Lung (tissue), 12 donors: ENCODE measurements around the gene CYGB. TPM values are rescaled to one million over a fixed set of nuclear protein-coding genes. Genes with fewer than 3 reads are reported as not detected.

ENCODE experiments used
- ATAC-seq: fragments of 200-7000 bp; cut with Tn5 transposase; one replicate; pipeline ENCODE4 v1.9.1; 2020; ENCODE audit warnings: moderate number of reproducible peaks; ENCODE audit not compliant: insufficient read depth, low FRiP score
- DNase-seq, 3 donors: peaks; one replicate each; pipeline ENCODE4 v3.0.0-alpha.2; 2013 to 2017
- H3K27ac ChIP-seq, 2 donors: one replicate each; pipeline ENCODE4 v1.5.1; 2013; ENCODE audit warnings: mild to moderate bottlenecking in 2 of 2, moderate library complexity in 2 of 2, control low read depth in 1 of 2, inconsistent platforms in 1 of 2, low read depth in 1 of 2, low read length in 1 of 2
- H3K27me3 ChIP-seq, 3 donors: one replicate each; pipeline ENCODE4 v1.5.1; 2013; ENCODE audit warnings: low read length in 2 of 3; ENCODE audit not compliant: control insufficient read depth in 3 of 3, insufficient read depth in 3 of 3
- H3K36me3 ChIP-seq, 4 donors: one replicate each; pipeline ENCODE4 v1.5.1; 2013; ENCODE audit warnings: low read length in 4 of 4, mild to moderate bottlenecking in 1 of 4, moderate library complexity in 1 of 4; ENCODE audit not compliant: control insufficient read depth in 4 of 4, insufficient read depth in 4 of 4
- H3K4me1 ChIP-seq, 5 donors: one replicate each; pipeline ENCODE4 v1.5.1; 2013; ENCODE audit warnings: low read length in 5 of 5, mild to moderate bottlenecking in 2 of 5, moderate library complexity in 1 of 5; ENCODE audit not compliant: control insufficient read depth in 5 of 5, insufficient read depth in 5 of 5
- H3K4me3 ChIP-seq: one replicate; pipeline ENCODE4 v1.5.1; 2013; ENCODE audit warnings: mild to moderate bottlenecking, control low read depth, moderate library complexity
- H3K9ac ChIP-seq, 2 donors: one replicate each; pipeline ENCODE4 v1.5.1; 2013; ENCODE audit warnings: low read length in 2 of 2, control low read depth in 1 of 2; ENCODE audit not compliant: insufficient read depth in 1 of 2
- H3K9me3 ChIP-seq, 4 donors: one replicate each; pipeline ENCODE4 v1.5.1; 2013; ENCODE audit warnings: low read length in 3 of 4, mild to moderate bottlenecking in 1 of 4, moderate library complexity in 1 of 4; ENCODE audit not compliant: control insufficient read depth in 4 of 4, insufficient read depth in 3 of 4
- CTCF ChIP-seq: IDR thresholded peaks from 2 replicates; pipeline ENCODE4 v1.5.1; 2012; ENCODE audit warnings: mild to moderate bottlenecking; ENCODE audit errors: control extremely low read depth, extremely low read depth
- WGBS, 2 donors: extraction: QIAGEN DNeasy Blood & Tissue Kit; methylation state at CpG; one replicate each; pipeline ENCODE4 v1.1.7; 2013; 5-methylcytosine and 5-hydroxymethylcytosine counted together
- polyA plus RNA-seq, 2 donors: library from polyadenylated mRNA; stranded (reverse); fragments of 200-250 nt; gene quantifications; one replicate each; pipeline ENCODE4 v1.2.1, GENCODE V29; 2013
- total RNA-seq, 2 donors: library from RNA; depleted of rRNA in 1 of 2; stranded (reverse); fragments of >200 nt in 1 of 2; gene quantifications; one replicate each; pipeline ENCODE4 v1.2.1, GENCODE V29; 2014 to 2021
- donor health status: control.
- donor health status: control.
- donor health status: Bipolar disorder and iron deficiency.
- donor health status: healthy.
- donor health status: DM: yes; HTN: yes; CAD: no.

Gene CYGB
- total and polyA plus RNA-seq, 4 donors = 15.9 to 30.4 (median 20.7) TPM

DNA sequence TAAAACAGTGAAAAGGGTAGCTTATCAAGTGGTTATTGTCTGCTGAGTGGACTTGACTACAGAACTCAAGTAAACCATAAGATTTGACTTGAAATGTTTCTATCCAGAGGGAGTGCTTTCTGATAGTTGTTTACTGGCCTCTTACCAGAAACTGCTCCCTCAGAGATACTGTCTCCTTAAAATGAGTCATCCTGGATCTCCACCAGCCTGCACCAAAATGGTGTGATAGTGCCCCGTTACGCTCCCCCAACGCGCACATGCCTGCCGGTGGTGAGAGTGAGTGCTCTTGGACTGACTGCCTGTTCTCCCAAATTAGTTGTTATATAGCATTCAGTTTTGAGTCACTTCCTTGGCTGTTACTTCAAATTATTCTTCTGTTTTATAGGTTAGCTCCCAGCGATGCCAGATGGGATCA is 25.2 kb upstream of the CYGB start:
- Histone ChIP-seq H3K9ac (peak overlapping the region in 1 of 2 donors; percentile 47), H3K9me3 (no peaks in the 10 kb centered on the region), H3K27me3 (no peaks in the 10 kb centered on the region), H3K4me1 (peaks cover 11 to 40% (median 20%) of the 10 kb centered on the region in 5 donors), H3K27ac (peak overlapping the region in 1 of 2 donors; percentile 26), H3K4me3 (no peak overlapping the region), H3K36me3 (peaks cover 0 to 27% (median 23%) of the 10 kb centered on the region in 4 donors)
- ATAC-seq (no peak), DNase-seq (peak in 2 of 3 donors; percentile 73 to 88)
- TF ChIP-seq CTCF = no peak
- 61 to 77% methylated on average over 6 of the region's 6 CpGs for WGBS, 2 donors

GRCh38 chr17:76561799-76562268 is 24.3 kb upstream of the CYGB start:
- Histone ChIP-seq H3K27ac (peak overlapping the region; percentile 30 to 88), H3K9ac (peak overlapping the region in 1 of 2 donors; percentile 16), H3K27me3 (no peaks in the 10 kb centered on the region), H3K4me1 (peaks cover 11 to 40% (median 20%) of the 10 kb centered on the region in 5 donors), H3K9me3 (no peaks in the 10 kb centered on the region), H3K4me3 (no peak overlapping the region), H3K36me3 (peaks cover 0 to 27% (median 22%) of the 10 kb centered on the region in 4 donors)
- no peak for ATAC-seq
- peak in 2 of 3 donors; percentile 34 for DNase-seq
- no peak for TF ChIP-seq CTCF
- 28 to 58% methylated on average over 5 of the region's 5 CpGs for WGBS, 2 donors

DNA sequence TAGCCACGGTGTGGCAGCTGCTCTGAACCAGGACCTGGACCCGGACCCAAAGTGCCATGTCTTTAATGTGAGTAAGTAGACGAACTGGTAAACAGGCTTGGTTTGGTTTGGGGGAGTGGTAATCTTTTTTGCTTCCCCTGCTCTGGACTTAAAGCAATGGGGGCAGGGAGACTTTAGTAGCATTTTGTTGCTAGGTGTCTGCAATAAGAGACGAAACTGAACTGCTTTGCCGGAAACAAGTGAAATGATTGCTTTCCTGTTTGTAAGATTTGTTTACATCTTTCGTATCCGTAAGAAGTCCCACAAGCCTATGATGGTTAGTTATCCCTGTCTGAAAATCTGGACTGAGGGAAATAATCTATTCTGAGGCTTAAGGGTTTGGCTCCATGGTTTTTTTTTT is 23.8 kb upstream of the CYGB start:
- 31 to 36% methylated on average over 7 of the region's 7 CpGs for WGBS, 2 donors
- TF ChIP-seq CTCF = no peak

DNA sequence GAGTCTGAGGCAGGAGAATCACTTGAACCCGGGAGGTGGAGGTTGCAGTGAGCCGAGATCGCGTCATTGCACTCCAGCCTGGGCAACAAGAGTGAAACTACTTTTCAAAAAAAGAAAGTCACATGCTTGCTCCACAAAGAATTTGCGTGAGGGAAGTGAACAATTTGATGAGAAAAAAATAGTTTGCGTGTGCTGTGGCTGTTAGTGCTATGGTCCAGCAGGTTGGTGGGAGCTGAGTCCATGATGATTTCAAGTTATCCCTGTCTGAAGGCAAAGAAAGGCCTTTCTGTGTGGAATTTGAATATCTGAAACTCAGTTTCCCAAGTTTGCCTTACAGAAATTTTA is 23.3 kb upstream of the CYGB start:
- no peak for DNase-seq
- WGBS, 2 donors = 51 to 60% methylated on average over 6 of the region's 6 CpGs
- ATAC-seq = no peak
- peak overlapping the region in 1 of 2 donors; percentile 32 for H3K27ac ChIP-seq
- peaks cover 0 to 22% (median 16%) of the 10 kb centered on the region in 4 donors for H3K36me3 ChIP-seq
- peaks cover 9 to 40% (median 20%) of the 10 kb centered on the region in 5 donors for H3K4me1 ChIP-seq
- no peak for TF ChIP-seq CTCF
- no peak overlapping the region for H3K4me3 ChIP-seq
- no peaks in the 10 kb centered on the region for H3K9me3 ChIP-seq
- H3K27me3 ChIP-seq = no peaks in the 10 kb centered on the region
- H3K9ac ChIP-seq = no peak overlapping the region

More for the DNA sequence above, 23.8 kb upstream of the CYGB start:
- H3K4me3 ChIP-seq = no peak overlapping the region
- DNase-seq (peak in 2 of 3 donors; percentile 37 to 60), ATAC-seq (no peak)
- H3K36me3 ChIP-seq = peaks cover 0 to 26% (median 20%) of the 10 kb centered on the region in 4 donors
- peak overlapping the region in 1 of 2 donors; percentile 32 for H3K27ac ChIP-seq
- H3K27me3 ChIP-seq = no peaks in the 10 kb centered on the region
- H3K9ac ChIP-seq = peak overlapping the region in 1 of 2 donors; percentile 47
- peaks cover 10 to 40% (median 20%) of the 10 kb centered on the region in 5 donors for H3K4me1 ChIP-seq
- H3K9me3 ChIP-seq = no peaks in the 10 kb centered on the region
